CD4-positive, alpha-beta T cell (primary cell): ENCODE results near the gene RAMP3. TPM values are rescaled to one million over a fixed set of nuclear protein-coding genes. Genes with fewer than 3 reads are reported as not detected.

ENCODE experiments used
- ATAC-seq: fragments of 200-7000 bp; cut with Tn5 transposase; one replicate; pipeline ENCODE4 v1.10.0; 2022; ENCODE audit warnings: mild to moderate bottlenecking; ENCODE audit not compliant: poor library complexity
- CTCF ChIA-PET: fragments of 350-600 bp; sonication (Branson Sonifier 250); formaldehyde crosslinking; loops from one replicate; lab custom pipeline; 2021; ENCODE audit warnings: antibody characterized with exemption, inconsistent platforms; lab: Charles Lee
- POLR2A ChIA-PET: fragments of 350-600 bp; sonication (Branson Sonifier 250); formaldehyde crosslinking; loops from one replicate; lab custom pipeline; 2021; ENCODE audit warnings: antibody characterized with exemption, inconsistent platforms; lab: Charles Lee
- DNase-seq, 14 experiments: peaks; one replicate each; pipeline ENCODE4 v3.0.0-alpha.2; 2013 to 2020; ENCODE audit warnings: mixed read lengths in 2 of 14
- H3K27ac ChIP-seq, 2 donors: one replicate each; pipeline versions ENCODE4 v1.5.1 to v1.7.0; 2013; ENCODE audit warnings: low read length in 2 of 2, low read depth in 1 of 2, mild to moderate bottlenecking in 1 of 2
- H3K27me3 ChIP-seq, 2 experiments: 1 replicate in 1 of 2; 2 replicates in 1 of 2; pipeline versions ENCODE4 v1.6.1 to v1.7.0; 2013; ENCODE audit warnings: low read length in 2 of 2, control low read depth in 1 of 2, mild to moderate bottlenecking in 1 of 2, moderate library complexity in 1 of 2; ENCODE audit not compliant: insufficient read depth in 2 of 2, control insufficient read depth in 1 of 2
- H3K36me3 ChIP-seq: one replicate; pipeline ENCODE4 v1.6.1; 2013; ENCODE audit warnings: low read length, control low read depth; ENCODE audit not compliant: insufficient read depth
- H3K4me1 ChIP-seq: one replicate; pipeline ENCODE4 v1.6.1; 2013; ENCODE audit warnings: low read length, control low read depth; ENCODE audit not compliant: insufficient read depth
- H3K4me3 ChIP-seq: one replicate; pipeline ENCODE4 v1.5.1; 2013; ENCODE audit warnings: mild to moderate bottlenecking, low read length, moderate library complexity
- H3K9me3 ChIP-seq, 2 experiments: 1 replicate in 1 of 2; 2 replicates in 1 of 2; pipeline versions ENCODE4 v1.6.1 to v1.7.0; 2013; ENCODE audit warnings: low read length in 2 of 2, mild to moderate bottlenecking in 2 of 2, control low read depth in 1 of 2, moderate library complexity in 1 of 2; ENCODE audit not compliant: control insufficient read depth in 1 of 2, insufficient read depth in 1 of 2
- H3K27ac Mint-ChIP-seq: one replicate; pipeline ENCODE4 v1.8.0; 2020; ENCODE audit warnings: mixed read lengths
- H3K27me3 Mint-ChIP-seq: one replicate; pipeline ENCODE4 v1.8.0; 2021; ENCODE audit warnings: mixed read lengths
- H3K36me3 Mint-ChIP-seq: one replicate; pipeline ENCODE4 v1.8.0; 2021; ENCODE audit warnings: low read depth, mixed read lengths
- H3K4me1 Mint-ChIP-seq: one replicate; pipeline ENCODE4 v1.8.0; 2021; ENCODE audit warnings: low read depth, mixed read lengths
- H3K4me3 Mint-ChIP-seq: one replicate; pipeline ENCODE4 v1.8.0; 2020; ENCODE audit warnings: mild to moderate bottlenecking, mixed read lengths
- H3K9me3 Mint-ChIP-seq: one replicate; pipeline ENCODE4 v1.8.0; 2020; ENCODE audit warnings: mixed read lengths
- intact Hi-C, 2 experiments: fragments of 100-400 bp; cut with DNase I in 1 of 2; cut with micrococcal nuclease in 1 of 2; formaldehyde crosslinking; loops; one replicate each; pipeline versions ENCODE4 v1.15.1 to v1.9.0; 2023 to 2025; cut with DNase I, micrococcal nuclease
- total RNA-seq, 174 experiments: library from RNA in 2 of 174; stranded (reverse) in 2 of 174; gene quantifications; one replicate each; pipeline ENCODE4 v1.2.3 and lab custom pipeline; 2021 to 2026
- TF ChIP-seq, protein P1 (sequence below): fragments of 200-600 bp; IDR thresholded peaks from one replicate; pipeline ENCODE4 v1.8.0; 2022; ENCODE audit warnings: antibody characterized with exemption, mild to moderate bottlenecking

RAMP3 gene
- total RNA-seq, 2 experiments from 2014 or later, result not detected

DNA sequence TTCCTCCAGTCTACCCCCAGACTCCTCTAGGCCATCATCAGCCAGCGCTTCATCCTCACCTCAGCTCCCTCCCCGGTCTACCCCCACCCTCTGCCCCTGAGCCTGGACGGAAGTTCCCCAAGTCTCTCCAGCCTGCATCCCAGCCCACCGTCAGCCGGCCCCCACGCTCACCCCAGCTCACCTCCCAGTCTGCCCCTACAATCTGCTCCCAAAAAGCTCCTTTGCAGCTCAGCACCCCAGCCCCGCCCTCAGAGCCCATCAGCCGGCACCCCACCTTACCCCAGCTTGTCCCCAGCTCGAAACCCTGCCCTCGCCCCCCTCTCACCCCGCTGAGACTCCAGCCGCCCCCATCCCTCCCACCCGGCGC lies 322 bp upstream of the RAMP3 start:
- H3K27ac ChIP-seq, result no peak overlapping the region
- H3K4me3 Mint-ChIP-seq, result no peak overlapping the region
- DNase-seq (no peak), ATAC-seq (no peak)
- H3K4me1 Mint-ChIP-seq, result peaks cover 15% of the 10 kb centered on the region
- intact Hi-C loops, result no loop called here
- TF ChIP-seq, protein P1, sequence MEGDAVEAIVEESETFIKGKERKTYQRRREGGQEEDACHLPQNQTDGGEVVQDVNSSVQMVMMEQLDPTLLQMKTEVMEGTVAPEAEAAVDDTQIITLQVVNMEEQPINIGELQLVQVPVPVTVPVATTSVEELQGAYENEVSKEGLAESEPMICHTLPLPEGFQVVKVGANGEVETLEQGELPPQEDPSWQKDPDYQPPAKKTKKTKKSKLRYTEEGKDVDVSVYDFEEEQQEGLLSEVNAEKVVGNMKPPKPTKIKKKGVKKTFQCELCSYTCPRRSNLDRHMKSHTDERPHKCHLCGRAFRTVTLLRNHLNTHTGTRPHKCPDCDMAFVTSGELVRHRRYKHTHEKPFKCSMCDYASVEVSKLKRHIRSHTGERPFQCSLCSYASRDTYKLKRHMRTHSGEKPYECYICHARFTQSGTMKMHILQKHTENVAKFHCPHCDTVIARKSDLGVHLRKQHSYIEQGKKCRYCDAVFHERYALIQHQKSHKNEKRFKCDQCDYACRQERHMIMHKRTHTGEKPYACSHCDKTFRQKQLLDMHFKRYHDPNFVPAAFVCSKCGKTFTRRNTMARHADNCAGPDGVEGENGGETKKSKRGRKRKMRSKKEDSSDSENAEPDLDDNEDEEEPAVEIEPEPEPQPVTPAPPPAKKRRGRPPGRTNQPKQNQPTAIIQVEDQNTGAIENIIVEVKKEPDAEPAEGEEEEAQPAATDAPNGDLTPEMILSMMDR, result no peak
- no peak overlapping the region for H3K4me3 ChIP-seq
- H3K27me3 Mint-ChIP-seq, result peaks cover 42% of the 10 kb centered on the region
- no peaks in the 10 kb centered on the region for H3K36me3 ChIP-seq
- POLR2A ChIA-PET, result no interaction called here
- no peak overlapping the region for H3K27ac Mint-ChIP-seq
- CTCF ChIA-PET, result no interaction called here
- H3K4me1 ChIP-seq, result peaks cover 7% of the 10 kb centered on the region
- no peaks in the 10 kb centered on the region for H3K9me3 ChIP-seq
- peaks cover 13 to 29% of the 10 kb centered on the region in 2 experiments for H3K27me3 ChIP-seq
- no peaks in the 10 kb centered on the region for H3K36me3 Mint-ChIP-seq
- H3K9me3 Mint-ChIP-seq, result no peaks in the 10 kb centered on the region

DNA sequence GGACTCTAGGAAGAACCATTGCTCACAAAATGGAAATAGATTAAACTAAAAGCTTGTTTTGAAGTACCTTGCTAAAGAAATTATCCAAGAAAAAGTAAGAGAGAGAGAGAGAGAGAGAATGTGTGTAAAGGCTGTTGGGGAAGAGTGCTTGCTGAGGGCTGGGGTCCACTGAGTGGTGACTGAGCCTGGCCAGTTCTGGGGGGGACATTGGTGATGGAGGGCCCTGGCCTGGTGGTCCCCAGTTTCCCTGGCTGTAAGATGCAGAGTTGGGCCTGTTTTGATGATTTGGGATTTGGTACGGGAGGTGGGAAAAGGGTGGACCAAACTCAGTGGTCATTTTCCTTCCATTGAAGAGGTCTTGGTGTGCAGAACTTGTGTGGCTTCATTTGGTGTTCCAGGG lies 880 bp downstream of the RAMP3 start:
- Histone ChIP-seq H3K4me1 (peaks cover 7% of the 10 kb centered on the region), H3K27ac (no peak overlapping the region), H3K9me3 (peaks cover 0 to 3% of the 10 kb centered on the region in 2 experiments), H3K27me3 (peaks cover 13 to 29% of the 10 kb centered on the region in 2 experiments), H3K4me3 (no peak overlapping the region), H3K36me3 (no peaks in the 10 kb centered on the region)
- CTCF ChIA-PET, result no interaction called here
- Mint-ChIP-seq H3K36me3 (no peaks in the 10 kb centered on the region), H3K27ac (no peak overlapping the region), H3K27me3 (peaks cover 42% of the 10 kb centered on the region), H3K9me3 (no peaks in the 10 kb centered on the region), H3K4me3 (no peak overlapping the region), H3K4me1 (peaks cover 15% of the 10 kb centered on the region)
- POLR2A ChIA-PET, result no interaction called here
- TF ChIP-seq, protein P1, result no peak
- intact Hi-C loops, result no loop called here
- DNase-seq, result no peak
- no peak for ATAC-seq

DNA sequence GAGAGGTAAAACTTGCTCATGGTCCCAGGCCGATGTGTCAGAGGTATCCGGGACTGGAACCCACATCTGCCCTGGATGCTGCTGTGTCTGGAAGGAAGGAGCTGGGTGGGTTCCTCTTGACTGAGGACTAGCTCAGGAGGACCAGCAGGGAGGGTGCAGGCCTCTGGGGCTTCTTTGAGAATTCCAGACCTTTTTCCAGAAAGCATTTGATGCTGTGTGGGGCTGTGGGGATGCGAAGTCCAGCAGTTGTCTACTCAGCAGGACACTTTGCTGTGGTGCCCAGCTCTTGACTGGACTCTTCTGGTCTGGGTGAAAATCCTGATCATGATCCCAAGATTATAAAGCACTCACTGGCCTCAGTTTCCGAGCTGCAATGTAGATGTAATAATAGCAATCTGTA lies 1.7 kb downstream of the RAMP3 start:
- ChIA-PET POLR2A (no interaction called here), CTCF (interaction anchor here (1.1 kb wide), 1 partner anchor 695 kb away, joined by 3 read pairs; no protein-coding TSS in a partner anchor)
- Histone ChIP-seq H3K9me3 (peaks cover 0 to 10% of the 10 kb centered on the region in 2 experiments), H3K4me1 (peaks cover 7% of the 10 kb centered on the region), H3K4me3 (no peak overlapping the region), H3K27me3 (peaks cover 13 to 29% of the 10 kb centered on the region in 2 experiments), H3K36me3 (no peaks in the 10 kb centered on the region), H3K27ac (no peak overlapping the region)
- Mint-ChIP-seq H3K36me3 (no peaks in the 10 kb centered on the region), H3K4me3 (no peak overlapping the region), H3K4me1 (peaks cover 15% of the 10 kb centered on the region), H3K27ac (no peak overlapping the region), H3K9me3 (no peaks in the 10 kb centered on the region), H3K27me3 (peaks cover 42% of the 10 kb centered on the region)
- no peak for DNase-seq
- intact Hi-C loops, result no loop called here
- TF ChIP-seq, protein P1, result no peak
- no peak for ATAC-seq
